HK-2 (cell line): ENCODE measurements around the gene CDC42BPB.
A peak's percentile ranks its signal among the peaks of the same experiment; 100 is the strongest.

ENCODE experiments used
- DNase-seq: peaks from one replicate; pipeline ENCODE4 v3.0.0-alpha.2; 2018; ENCODE audit not compliant: unreplicated experiment

Gene CDC42BPB

GRCh38 chr14:103057372-103058163 lies at the start of gene CDC42BPB:
Gene CDC42BPB (minus strand): TSS chr14:103057549. CDS start chr14:103057173, 376 bp downstream.
- DNase-seq = peak; percentile 88

- no peak for DNase-seq
Measured at GRCh38 chr14:103105580-103106150, 48.3 kb upstream of the CDC42BPB start.

GRCh38 chr14:103104654-103105452 lies 47.5 kb upstream of the CDC42BPB start:
- DNase-seq = peak; percentile 77

GRCh38 chr14:103104389-103104653 lies 47.0 kb upstream of the CDC42BPB start:
- DNase-seq = no peak

GRCh38 chr14:103103461-103104388 lies 46.4 kb upstream of the CDC42BPB start:
- peak; percentile 88 for DNase-seq

- DNase-seq = no peak
Measured at GRCh38 chr14:103102689-103103260, 45.4 kb upstream of the CDC42BPB start.

GRCh38 chr14:103101963-103102688 lies 44.8 kb upstream of the CDC42BPB start:
- no peak for DNase-seq

- DNase-seq = no peak
Measured at GRCh38 chr14:103101257-103101962, 44.1 kb upstream of the CDC42BPB start.

GRCh38 chr14:103100281-103101121 lies 43.2 kb upstream of the CDC42BPB start:
- DNase-seq = no peak

- DNase-seq = no peak
Measured at GRCh38 chr14:103099733-103100280, 42.5 kb upstream of the CDC42BPB start.

GRCh38 chr14:103099081-103099732 lies 41.9 kb upstream of the CDC42BPB start:
- DNase-seq = no peak

GRCh38 chr14:103097994-103098957 lies 40.9 kb upstream of the CDC42BPB start:
- no peak for DNase-seq

GRCh38 chr14:103097244-103097993 lies 40.1 kb upstream of the CDC42BPB start:
- no peak for DNase-seq

GRCh38 chr14:103096387-103096786 lies 39.0 kb upstream of the CDC42BPB start:
- DNase-seq = no peak

GRCh38 chr14:103095210-103095778 lies 37.9 kb upstream of the CDC42BPB start:
- DNase-seq = no peak
